CD14-positive monocyte (primary cell): ENCODE data around the gene PTPN2. TPM values are rescaled to one million over a fixed set of nuclear protein-coding genes. Genes with fewer than 3 reads are reported as not detected.

Experiments used
- DNase-seq, 3 donors: peaks; one replicate each; pipeline ENCODE4 v3.0.0-alpha.2; 2011 to 2022
- H2AFZ ChIP-seq: 2 replicates; pipeline ENCODE4 v1.6.0; 2012; ENCODE audit warnings: mild to moderate bottlenecking, low read depth, low read length, inconsistent platforms; ENCODE audit not compliant: insufficient read depth, poor library complexity, severe bottlenecking
- H3K27ac ChIP-seq, 2 donors: 1 replicate in 1 of 2; 2 replicates in 1 of 2; pipeline ENCODE4 v1.5.1; 2012 to 2013; ENCODE audit warnings: low read length in 2 of 2, control low read depth in 1 of 2, inconsistent platforms in 1 of 2, low read depth in 1 of 2, mild to moderate bottlenecking in 1 of 2
- H3K27me3 ChIP-seq, 2 donors: one replicate each; pipeline versions ENCODE4 v1.6.0 to v1.6.1; 2011 to 2013; ENCODE audit warnings: low read length in 2 of 2; ENCODE audit not compliant: control insufficient read depth in 2 of 2, insufficient read depth in 2 of 2
- H3K36me3 ChIP-seq, 2 donors: replicated peaks in 1 of 2; 1 replicate in 1 of 2; 2 replicates in 1 of 2; pipeline versions ENCODE4 v1.5.1 to v1.6.1; 2012 to 2013; ENCODE audit warnings: low read length in 2 of 2, control low read depth in 1 of 2, inconsistent platforms in 1 of 2, mild to moderate bottlenecking in 1 of 2; ENCODE audit not compliant: insufficient read depth in 2 of 2, control insufficient read depth in 1 of 2
- H3K4me1 ChIP-seq, 2 donors: 1 replicate in 1 of 2; 2 replicates in 1 of 2; pipeline versions ENCODE4 v1.5.1 to v1.6.1; 2012 to 2013; ENCODE audit warnings: low read length in 2 of 2, control low read depth in 1 of 2, inconsistent platforms in 1 of 2, mild to moderate bottlenecking in 1 of 2, moderate library complexity in 1 of 2; ENCODE audit not compliant: insufficient read depth in 2 of 2, control insufficient read depth in 1 of 2
- H3K4me2 ChIP-seq: replicated peaks from 2 replicates; pipeline ENCODE3; 2012; ENCODE audit warnings: low read length, moderate library complexity, mild to moderate bottlenecking; ENCODE audit not compliant: poor library complexity, severe bottlenecking; ENCODE audit errors: extremely low read depth
- H3K4me3 ChIP-seq, 3 experiments: fragments of 200-600 bp in 1 of 3; sonication (generic) in 1 of 3; replicated peaks in 1 of 3; 1 replicate in 2 of 3; 2 replicates in 1 of 3; pipeline ENCODE4 v1.5.1; 2011 to 2013; ENCODE audit warnings: low read length in 3 of 3, mild to moderate bottlenecking in 3 of 3, control low read depth in 2 of 3, low read depth in 2 of 3, inconsistent platforms in 1 of 3, moderate library complexity in 1 of 3
- H3K79me2 ChIP-seq: 2 replicates; pipeline ENCODE4 v1.6.0; 2012; ENCODE audit warnings: mild to moderate bottlenecking, control low read depth, inconsistent platforms, low read length, moderate library complexity; ENCODE audit not compliant: insufficient read depth
- H3K9ac ChIP-seq: 2 replicates; pipeline ENCODE4 v1.6.0; 2017; ENCODE audit warnings: low read length, mild to moderate bottlenecking; ENCODE audit not compliant: insufficient read depth, poor library complexity, severe bottlenecking
- H3K9me3 ChIP-seq, 2 donors: replicated peaks in 1 of 2; 1 replicate in 1 of 2; 2 replicates in 1 of 2; pipeline versions ENCODE4 v1.5.1 to v1.6.1; 2012 to 2013; ENCODE audit warnings: low read length in 2 of 2, control low read depth in 1 of 2; ENCODE audit not compliant: control insufficient read depth in 1 of 2, insufficient read depth in 1 of 2
- H4K20me1 ChIP-seq: 2 replicates; pipeline ENCODE4 v1.6.0; 2012; ENCODE audit warnings: mild to moderate bottlenecking, low read length, control low read depth, moderate library complexity; ENCODE audit not compliant: insufficient read depth
- H3K27ac Mint-ChIP-seq, 7 donors: one replicate each; pipeline ENCODE4 v1.8.0; 2020; ENCODE audit warnings: mild to moderate bottlenecking in 7 of 7, mixed read lengths in 7 of 7, moderate library complexity in 6 of 7, inconsistent platforms in 2 of 7
- H3K27me3 Mint-ChIP-seq, 3 donors: one replicate each; pipeline ENCODE4 v1.8.0; 2021 to 2022; ENCODE audit warnings: low read depth in 3 of 3, mild to moderate bottlenecking in 3 of 3, mixed read lengths in 3 of 3, moderate library complexity in 3 of 3, inconsistent platforms in 1 of 3
- H3K36me3 Mint-ChIP-seq, 2 donors: one replicate each; pipeline ENCODE4 v1.8.0; 2020; ENCODE audit warnings: mixed read lengths in 2 of 2, inconsistent platforms in 1 of 2, mild to moderate bottlenecking in 1 of 2
- H3K4me1 Mint-ChIP-seq: one replicate; pipeline ENCODE4 v1.8.0; 2020; ENCODE audit warnings: mild to moderate bottlenecking, mixed read lengths
- H3K4me3 Mint-ChIP-seq, 2 donors: one replicate each; pipeline ENCODE4 v1.8.0; 2020; ENCODE audit warnings: mild to moderate bottlenecking in 2 of 2, mixed read lengths in 2 of 2, moderate library complexity in 1 of 2
- H3K9me3 Mint-ChIP-seq, 7 donors: one replicate each; pipeline ENCODE4 v1.8.0; 2020 to 2022; ENCODE audit warnings: mixed read lengths in 7 of 7, mild to moderate bottlenecking in 6 of 7, moderate library complexity in 6 of 7, inconsistent platforms in 2 of 7
- WGBS: methylation state at CpG from one replicate; pipeline ENCODE4 v1.1.5; 2013; ENCODE audit warnings: missing lambda C conversion rate; ENCODE audit not compliant: insufficient coverage; 5-methylcytosine and 5-hydroxymethylcytosine counted together
- intact Hi-C, 2 donors: fragments of 100-400 bp; cut with micrococcal nuclease; formaldehyde crosslinking; loops; one replicate each; pipeline versions ENCODE4 v1.15.0 to v1.15.1; 2023
- polyA plus RNA-seq, 3 donors: library from polyadenylated mRNA; depleted of rRNA in 1 of 3; unstranded in 2 of 3; stranded (reverse) in 1 of 3; fragments of 300-500 nt in 2 of 3; fragments of >200 nt in 1 of 3; fragmentation: Illumina TruSeq in 2 of 3; gene quantifications; 1 replicate in 2 of 3; 2 replicates in 1 of 3; pipeline ENCODE4 v1.2.3, GENCODE V29; 2012 to 2021
- TF ChIP-seq, protein P1 (sequence below): fragments of 200-600 bp; IDR thresholded peaks from one replicate; pipeline ENCODE4 v1.8.0; 2022; ENCODE audit warnings: antibody characterized with exemption, mild to moderate bottlenecking

Gene PTPN2
- polyA plus RNA-seq, 3 donors: 55.6 to 108 (median 78.4) TPM

DNA sequence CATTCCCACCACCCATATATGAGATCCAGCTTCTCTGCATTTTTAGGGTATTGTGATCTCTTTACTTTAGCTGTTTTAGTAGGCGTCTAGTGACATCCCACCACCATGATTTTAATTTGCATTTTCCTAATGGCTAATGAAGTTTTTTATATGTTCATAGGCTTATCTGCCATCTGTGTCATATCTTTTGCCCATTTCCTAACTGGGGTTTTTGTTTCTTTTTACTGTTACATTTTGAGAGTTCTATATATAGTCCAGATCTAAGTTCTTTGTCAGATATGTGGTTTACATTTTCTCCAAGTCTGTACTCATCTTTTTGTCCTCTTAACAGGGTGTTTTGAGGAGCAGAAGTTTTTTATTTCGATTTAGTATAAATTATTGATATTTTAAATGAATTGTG, 39.6 kb downstream of the PTPN2 start:
- no peaks in the 10 kb centered on the region for H3K27me3 ChIP-seq
- no peak overlapping the region for H3K4me2 ChIP-seq
- H3K27ac ChIP-seq: peak overlapping the region in 1 of 2 donors; percentile 98
- H3K4me1 ChIP-seq: peaks cover 22 to 30% of the 10 kb centered on the region in 2 donors
- peaks cover 0 to 1% (median 0%) of the 10 kb centered on the region in 3 donors for H3K27me3 Mint-ChIP-seq
- no peaks in the 10 kb centered on the region for H3K9me3 Mint-ChIP-seq
- H3K27ac Mint-ChIP-seq: peak overlapping the region in 2 of 7 donors; percentile 68 to 79
- H3K36me3 Mint-ChIP-seq: peaks cover 20 to 33% of the 10 kb centered on the region in 2 donors
- TF ChIP-seq, protein P1, sequence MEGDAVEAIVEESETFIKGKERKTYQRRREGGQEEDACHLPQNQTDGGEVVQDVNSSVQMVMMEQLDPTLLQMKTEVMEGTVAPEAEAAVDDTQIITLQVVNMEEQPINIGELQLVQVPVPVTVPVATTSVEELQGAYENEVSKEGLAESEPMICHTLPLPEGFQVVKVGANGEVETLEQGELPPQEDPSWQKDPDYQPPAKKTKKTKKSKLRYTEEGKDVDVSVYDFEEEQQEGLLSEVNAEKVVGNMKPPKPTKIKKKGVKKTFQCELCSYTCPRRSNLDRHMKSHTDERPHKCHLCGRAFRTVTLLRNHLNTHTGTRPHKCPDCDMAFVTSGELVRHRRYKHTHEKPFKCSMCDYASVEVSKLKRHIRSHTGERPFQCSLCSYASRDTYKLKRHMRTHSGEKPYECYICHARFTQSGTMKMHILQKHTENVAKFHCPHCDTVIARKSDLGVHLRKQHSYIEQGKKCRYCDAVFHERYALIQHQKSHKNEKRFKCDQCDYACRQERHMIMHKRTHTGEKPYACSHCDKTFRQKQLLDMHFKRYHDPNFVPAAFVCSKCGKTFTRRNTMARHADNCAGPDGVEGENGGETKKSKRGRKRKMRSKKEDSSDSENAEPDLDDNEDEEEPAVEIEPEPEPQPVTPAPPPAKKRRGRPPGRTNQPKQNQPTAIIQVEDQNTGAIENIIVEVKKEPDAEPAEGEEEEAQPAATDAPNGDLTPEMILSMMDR: no peak
- no peak overlapping the region for H3K4me3 ChIP-seq
- H2AFZ ChIP-seq: no peak overlapping the region
- H3K4me3 Mint-ChIP-seq: no peak overlapping the region
- H3K36me3 ChIP-seq: peaks cover 4 to 27% of the 10 kb centered on the region in 2 donors
- peaks cover 41% of the 10 kb centered on the region for H3K4me1 Mint-ChIP-seq
- H3K9me3 ChIP-seq: no peaks in the 10 kb centered on the region
- intact Hi-C loops: loop anchor here in 1 of 2 donors (5.0 kb wide), 1 partner anchor 38 kb away; the partner anchor contains the start of gene PTPN2
- H3K9ac ChIP-seq: no peak overlapping the region
- H4K20me1 ChIP-seq: no peaks in the 10 kb centered on the region
- no peak for DNase-seq
- H3K79me2 ChIP-seq: peaks cover 93% of the 10 kb centered on the region
- no CpG with 5 or more reads among the region's 2 CpGs for WGBS

DNA sequence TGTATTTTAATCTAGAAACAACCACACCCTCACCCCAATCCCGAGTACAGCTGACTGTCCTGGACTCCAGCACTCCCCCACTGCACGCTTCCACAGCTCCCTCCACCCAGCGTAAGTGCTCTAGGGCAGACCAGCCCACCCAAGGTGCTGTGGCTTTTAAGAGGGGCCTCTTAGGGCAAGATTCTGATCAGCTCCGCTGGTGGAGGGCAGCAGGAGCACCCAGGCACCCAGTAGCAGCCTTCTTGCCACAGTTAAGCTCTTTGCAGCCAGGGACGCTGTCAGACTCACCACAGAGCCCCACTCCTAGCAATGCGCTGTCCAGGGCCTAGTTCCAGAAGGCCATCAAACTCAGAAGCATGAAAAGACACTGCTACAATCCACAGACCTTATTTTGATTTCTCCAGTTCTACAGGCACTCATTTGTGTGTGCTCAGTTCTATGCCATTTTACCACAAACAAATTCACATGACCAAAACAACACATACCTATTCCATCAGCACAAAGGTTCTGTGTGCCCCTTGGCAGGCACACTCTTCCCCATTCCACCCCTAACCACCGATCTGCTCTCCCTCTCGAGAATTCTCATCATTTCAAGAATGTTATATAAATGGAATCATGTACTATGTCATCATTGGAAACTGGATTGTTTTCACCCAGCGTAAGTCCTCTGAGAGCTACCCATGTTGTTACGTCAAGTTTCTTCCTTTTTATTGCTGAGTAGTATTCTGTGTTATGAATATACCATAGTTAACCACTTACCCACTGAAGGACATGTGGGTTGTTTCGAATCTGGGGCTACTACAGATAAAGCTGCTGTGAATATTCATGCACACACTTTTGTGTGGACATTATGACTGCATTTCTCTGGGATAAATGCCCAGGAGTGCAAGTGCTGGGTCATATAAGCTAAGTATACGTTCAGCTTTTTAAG, 40.4 kb downstream of the PTPN2 start:
- no peak overlapping the region for H3K4me3 ChIP-seq
- H3K27me3 ChIP-seq: no peaks in the 10 kb centered on the region
- peaks cover 86% of the 10 kb centered on the region for H3K79me2 ChIP-seq
- no peaks in the 10 kb centered on the region for H4K20me1 ChIP-seq
- TF ChIP-seq, protein P1: no peak
- intact Hi-C loops: loop anchor here in 1 of 2 donors (5.0 kb wide), 1 partner anchor 39 kb away; the partner anchor contains the start of gene PTPN2
- Mint-ChIP-seq H3K4me1 (peaks cover 43% of the 10 kb centered on the region), H3K4me3 (no peak overlapping the region), H3K27ac (peak overlapping the region in 6 of 7 donors; percentile 7 to 97 (median 62)), H3K9me3 (no peaks in the 10 kb centered on the region), H3K36me3 (peaks cover 15 to 29% of the 10 kb centered on the region in 2 donors), H3K27me3 (peaks cover 0 to 1% (median 0%) of the 10 kb centered on the region in 3 donors)
- peaks cover 26 to 33% of the 10 kb centered on the region in 2 donors for H3K4me1 ChIP-seq
- peak overlapping the region in 1 of 2 donors; percentile 98 for H3K27ac ChIP-seq
- DNase-seq: no peak
- H3K4me2 ChIP-seq: no peak overlapping the region
- H3K9ac ChIP-seq: no peak overlapping the region
- no peaks in the 10 kb centered on the region for H3K9me3 ChIP-seq
- no peak overlapping the region for H2AFZ ChIP-seq
- peaks cover 4 to 21% of the 10 kb centered on the region in 2 donors for H3K36me3 ChIP-seq
- WGBS: 97% methylated on average over 3 of the region's 12 CpGs
